ENCODE data around the gene PCNX4.

PCNX4 gene

GRCh38 chr14:60210703-60211102, 119.0 kb downstream of the PCNX4 start:
- DNase-seq: no peak

- DNase-seq: no peak
Observed at GRCh38 chr14:60211153-60211552, 119.4 kb downstream of the PCNX4 start.

- no peak for DNase-seq
Observed at GRCh38 chr14:60212503-60213371, 121.0 kb downstream of the PCNX4 start.

GRCh38 chr14:60214003-60214402, 122.3 kb downstream of the PCNX4 start:
- no peak for DNase-seq

GRCh38 chr14:60214415-60215126, 122.8 kb downstream of the PCNX4 start:
- DNase-seq: no peak

- no peak for DNase-seq
Observed at GRCh38 chr14:60215127-60215444, 123.4 kb downstream of the PCNX4 start.

- no peak for DNase-seq
Observed at GRCh38 chr14:60215520-60216420, 124.0 kb downstream of the PCNX4 start.

- DNase-seq: no peak
Observed at GRCh38 chr14:60217713-60218112, 126.0 kb downstream of the PCNX4 start.

Measured in CD4-positive, alpha-beta T cell treated with Interleukin-6 for 4 hours (primary cell).